ENCODE data around the gene LAMA5. TPM values are rescaled to one million over a fixed set of nuclear protein-coding genes. Genes with fewer than 3 reads are reported as not detected.

The LAMA5 gene
- total RNA-seq, 2 experiments from 2014 or later, result 0.16 to 0.78 TPM

- no peak for TF ChIP-seq CTCF (IDR thresholded peaks at IDR 0.05)
- Mint-ChIP-seq H3K9me3 (no peaks in the 10 kb centered on the region), H3K36me3 (ENCODE audit: low read depth) (no peaks in the 10 kb centered on the region), H3K27ac (no peak overlapping the region), H3K4me1 (ENCODE audit: low read depth) (no peaks in the 10 kb centered on the region), H3K27me3 (peaks cover 19% of the 10 kb centered on the region), H3K4me3 (no peak overlapping the region)
- intact Hi-C loops (cut with DNase I, micrococcal nuclease), result no loop called here
- H3K4me1 ChIP-seq (ENCODE audit: insufficient read depth, low read length), result peaks cover 4% of the 10 kb centered on the region
- no peak overlapping the region for H3K27ac ChIP-seq (ENCODE audit: low read depth in 1 of 2, low read length in 2 of 2)
- peaks cover 0 to 7% of the 10 kb centered on the region in 2 experiments for H3K9me3 ChIP-seq (ENCODE audit: control insufficient read depth in 1 of 2, insufficient read depth in 1 of 2, low read length in 2 of 2)
- H3K27me3 ChIP-seq (ENCODE audit: control insufficient read depth in 1 of 2, insufficient read depth in 2 of 2, low read length in 2 of 2), result peaks cover 17 to 25% of the 10 kb centered on the region in 2 experiments
- ATAC-seq (ENCODE audit: poor library complexity) (no peak), DNase-seq (no peak)
- ChIA-PET POLR2A (no interaction called here), CTCF (no interaction called here)
- no peaks in the 10 kb centered on the region for H3K36me3 ChIP-seq (ENCODE audit: insufficient read depth, low read length)
- H3K4me3 ChIP-seq (ENCODE audit: low read length), result no peak overlapping the region
Observed at GRCh38 chr20:62360854-62361798, 6.0 kb downstream of the LAMA5 start.

- ChIA-PET POLR2A (no interaction called here), CTCF (no interaction called here)
- Mint-ChIP-seq H3K9me3 (no peaks in the 10 kb centered on the region), H3K4me3 (no peak overlapping the region), H3K4me1 (ENCODE audit: low read depth) (no peaks in the 10 kb centered on the region), H3K27me3 (peaks cover 12% of the 10 kb centered on the region), H3K36me3 (ENCODE audit: low read depth) (no peaks in the 10 kb centered on the region), H3K27ac (no peak overlapping the region)
- Histone ChIP-seq H3K27ac (ENCODE audit: low read depth in 1 of 2, low read length in 2 of 2) (no peak overlapping the region), H3K36me3 (ENCODE audit: insufficient read depth, low read length) (no peaks in the 10 kb centered on the region), H3K4me3 (ENCODE audit: low read length) (no peak overlapping the region), H3K9me3 (ENCODE audit: control insufficient read depth in 1 of 2, insufficient read depth in 1 of 2, low read length in 2 of 2) (peaks cover 0 to 7% of the 10 kb centered on the region in 2 experiments), H3K27me3 (ENCODE audit: control insufficient read depth in 1 of 2, insufficient read depth in 2 of 2, low read length in 2 of 2) (peaks cover 5 to 17% of the 10 kb centered on the region in 2 experiments), H3K4me1 (ENCODE audit: insufficient read depth, low read length) (no peaks in the 10 kb centered on the region)
- DNase-seq, result no peak
- ATAC-seq (ENCODE audit: poor library complexity), result no peak
- TF ChIP-seq CTCF (IDR thresholded peaks at IDR 0.05), result no peak
- intact Hi-C loops (cut with DNase I, micrococcal nuclease), result no loop called here
Observed at GRCh38 chr20:62359491-62360121, 7.5 kb downstream of the LAMA5 start.

GRCh38 chr20:62359043-62359490 is 8.0 kb downstream of the LAMA5 start:
- H3K9me3 ChIP-seq (ENCODE audit: control insufficient read depth in 1 of 2, insufficient read depth in 1 of 2, low read length in 2 of 2), result peaks cover 0 to 7% of the 10 kb centered on the region in 2 experiments
- peaks cover 5 to 13% of the 10 kb centered on the region in 2 experiments for H3K27me3 ChIP-seq (ENCODE audit: control insufficient read depth in 1 of 2, insufficient read depth in 2 of 2, low read length in 2 of 2)
- peaks cover 10% of the 10 kb centered on the region for H3K27me3 Mint-ChIP-seq
- intact Hi-C loops (cut with DNase I, micrococcal nuclease), result no loop called here
- TF ChIP-seq CTCF (IDR thresholded peaks at IDR 0.05), result no peak
- DNase-seq (no peak), ATAC-seq (ENCODE audit: poor library complexity) (no peak)
- no peaks in the 10 kb centered on the region for H3K4me1 ChIP-seq (ENCODE audit: insufficient read depth, low read length)
- H3K9me3 Mint-ChIP-seq, result no peaks in the 10 kb centered on the region
- H3K36me3 Mint-ChIP-seq (ENCODE audit: low read depth), result no peaks in the 10 kb centered on the region
- H3K27ac Mint-ChIP-seq, result no peak overlapping the region
- ChIA-PET CTCF (no interaction called here), POLR2A (no interaction called here)
- no peak overlapping the region for H3K27ac ChIP-seq (ENCODE audit: low read depth in 1 of 2, low read length in 2 of 2)
- H3K4me1 Mint-ChIP-seq (ENCODE audit: low read depth), result no peaks in the 10 kb centered on the region
- H3K4me3 Mint-ChIP-seq, result no peak overlapping the region
- H3K36me3 ChIP-seq (ENCODE audit: insufficient read depth, low read length), result no peaks in the 10 kb centered on the region
- H3K4me3 ChIP-seq (ENCODE audit: low read length), result no peak overlapping the region
